Gastrocnemius medialis (tissue), 4 donors: ENCODE measurements around the gene OCSTAMP. TPM values are rescaled to one million over a fixed set of nuclear protein-coding genes. Genes with fewer than 3 reads are reported as not detected.
A peak's percentile ranks its signal among the peaks of the same experiment; 100 is the strongest.

Experiments used
- ATAC-seq, 2 donors: fragments of 150-250 bp; one replicate each; pipeline ENCODE4 v1.9.1; 2016
- DNase-seq, 2 donors: peaks; one replicate each; pipeline ENCODE4 v3.0.0-alpha.2; 2019
- H3K27ac ChIP-seq, 4 donors: fragments of 200-600 bp; sonication (generic); 1 replicate in 1 of 4; 2 replicates in 3 of 4; pipeline ENCODE4 v1.5.1; 2016 to 2018; ENCODE audit warnings: mild to moderate bottlenecking in 2 of 4, moderate library complexity in 1 of 4
- H3K27me3 ChIP-seq, 3 donors: fragments of 200-600 bp; sonication (generic) in 2 of 3; 1 replicate in 1 of 3; 2 replicates in 2 of 3; pipeline versions ENCODE4 v1.5.1 to v1.6.0; 2016 to 2019; ENCODE audit warnings: mild to moderate bottlenecking in 1 of 3, moderate library complexity in 1 of 3
- H3K36me3 ChIP-seq, 2 donors: fragments of 200-600 bp; sonication (generic) in 1 of 2; one replicate each; pipeline ENCODE4 v1.5.1; 2017 to 2018
- H3K4me1 ChIP-seq, 2 donors: fragments of 200-600 bp; sonication (generic) in 1 of 2; one replicate each; pipeline ENCODE4 v1.5.1; 2016 to 2017; ENCODE audit warnings: mild to moderate bottlenecking in 2 of 2
- H3K4me3 ChIP-seq, 4 donors: fragments of 200-600 bp; sonication (generic) in 3 of 4; 1 replicate in 1 of 4; 2 replicates in 3 of 4; pipeline ENCODE4 v1.5.1; 2016 to 2019; ENCODE audit warnings: mild to moderate bottlenecking in 2 of 4
- H3K9me3 ChIP-seq, 3 donors: fragments of 200-600 bp; sonication (generic) in 2 of 3; 1 replicate in 1 of 3; 2 replicates in 2 of 3; pipeline ENCODE4 v1.5.1; 2016 to 2019
- POLR2A ChIP-seq, 2 donors: fragments of 450-650 bp; IDR thresholded peaks; one replicate each; pipeline ENCODE4 v1.6.1; 2017; ENCODE audit warnings: antibody characterized with exemption in 2 of 2, mild to moderate bottlenecking in 2 of 2, moderate library complexity in 2 of 2
- in situ Hi-C, 4 donors: fragments of 200-750 bp; cut with MboI; loops; one replicate each; pipeline versions ENCODE4 v1.15.0 to v1.8.0; 2017; ENCODE audit warnings: low sequenced_read_pairs in 4 of 4
- intact Hi-C: fragments of 100-400 bp; cut with DNase I; formaldehyde crosslinking; loops from one replicate; pipeline ENCODE4 v1.15.1; 2023; ENCODE audit warnings: low total_unique reads
- total RNA-seq, 4 donors: library from RNA; depleted of rRNA; stranded (reverse); fragments of >200 nt; gene quantifications; one replicate each; pipeline versions ENCODE4 v1.1.0 to v1.2.3, GENCODE V29; 2016
- TF ChIP-seq, protein P1 (sequence below), 5 experiments: fragments of 450-650 bp in 3 of 5; fragments of 200-600 bp in 2 of 5; sonication (generic) in 2 of 5; IDR thresholded peaks in 4 of 5; conservative IDR thresholded peaks in 1 of 5; 1 replicate in 4 of 5; 2 replicates in 1 of 5; pipeline ENCODE4 v1.5.1; 2016 to 2019; ENCODE audit warnings: antibody characterized with exemption in 5 of 5, mild to moderate bottlenecking in 3 of 5, moderate library complexity in 3 of 5

The OCSTAMP gene
- total RNA-seq, 4 donors from 2014 or later, result not detected

DNA sequence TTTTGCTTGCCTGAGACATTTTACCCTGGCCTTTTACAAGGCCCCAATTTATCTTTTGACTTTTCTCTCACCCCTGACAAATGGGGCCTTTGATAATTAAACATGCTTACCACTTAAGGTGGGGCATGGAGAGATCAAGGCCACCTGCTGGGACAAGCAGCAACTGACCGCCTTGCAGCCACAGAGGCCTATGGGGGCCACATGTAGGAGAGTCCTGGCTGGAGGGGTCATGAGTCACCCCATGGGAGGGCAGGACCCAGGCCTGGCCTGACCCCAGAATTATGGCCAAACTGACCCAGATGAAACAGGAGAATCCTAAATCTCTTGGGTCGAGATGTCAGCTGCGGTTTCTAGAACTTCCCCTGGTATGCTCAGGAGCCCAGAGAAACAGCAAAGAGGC, 8.5 kb upstream of the OCSTAMP start:
- intact Hi-C loops (no loop called here), in situ Hi-C loops (no loop called here)
- no peaks in the 10 kb centered on the region for H3K36me3 ChIP-seq
- DNase-seq, result no peak
- H3K9me3 ChIP-seq, result no peaks in the 10 kb centered on the region
- ATAC-seq, result no peak
- TF ChIP-seq POLR2A (IDR thresholded peaks at IDR 0.05), result no peak
- TF ChIP-seq, protein P1, sequence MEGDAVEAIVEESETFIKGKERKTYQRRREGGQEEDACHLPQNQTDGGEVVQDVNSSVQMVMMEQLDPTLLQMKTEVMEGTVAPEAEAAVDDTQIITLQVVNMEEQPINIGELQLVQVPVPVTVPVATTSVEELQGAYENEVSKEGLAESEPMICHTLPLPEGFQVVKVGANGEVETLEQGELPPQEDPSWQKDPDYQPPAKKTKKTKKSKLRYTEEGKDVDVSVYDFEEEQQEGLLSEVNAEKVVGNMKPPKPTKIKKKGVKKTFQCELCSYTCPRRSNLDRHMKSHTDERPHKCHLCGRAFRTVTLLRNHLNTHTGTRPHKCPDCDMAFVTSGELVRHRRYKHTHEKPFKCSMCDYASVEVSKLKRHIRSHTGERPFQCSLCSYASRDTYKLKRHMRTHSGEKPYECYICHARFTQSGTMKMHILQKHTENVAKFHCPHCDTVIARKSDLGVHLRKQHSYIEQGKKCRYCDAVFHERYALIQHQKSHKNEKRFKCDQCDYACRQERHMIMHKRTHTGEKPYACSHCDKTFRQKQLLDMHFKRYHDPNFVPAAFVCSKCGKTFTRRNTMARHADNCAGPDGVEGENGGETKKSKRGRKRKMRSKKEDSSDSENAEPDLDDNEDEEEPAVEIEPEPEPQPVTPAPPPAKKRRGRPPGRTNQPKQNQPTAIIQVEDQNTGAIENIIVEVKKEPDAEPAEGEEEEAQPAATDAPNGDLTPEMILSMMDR (IDR thresholded peaks at IDR 0.05 in 4 of 5, conservative IDR thresholded peaks at IDR 0.05 in 1 of 5), result no peak
- peaks cover 0 to 4% of the 10 kb centered on the region in 2 donors for H3K4me1 ChIP-seq
- no peaks in the 10 kb centered on the region for H3K27me3 ChIP-seq
- no peak overlapping the region for H3K4me3 ChIP-seq
- H3K27ac ChIP-seq, result no peak overlapping the region

- Histone ChIP-seq H3K27me3 (no peaks in the 10 kb centered on the region), H3K36me3 (no peaks in the 10 kb centered on the region), H3K9me3 (no peaks in the 10 kb centered on the region), H3K4me3 (no peak overlapping the region), H3K27ac (no peak overlapping the region), H3K4me1 (peaks cover 0 to 4% of the 10 kb centered on the region in 2 donors)
- intact Hi-C loops, result no loop called here
- no peak for ATAC-seq
- in situ Hi-C loops, result no loop called here
- peak in 1 of 2 donors; percentile 23 for DNase-seq
- TF ChIP-seq, protein P1 (IDR thresholded peaks at IDR 0.05 in 4 of 5, conservative IDR thresholded peaks at IDR 0.05 in 1 of 5), result no peak
- no peak for TF ChIP-seq POLR2A (IDR thresholded peaks at IDR 0.05)
Observed at GRCh38 chr20:46558511-46558959, 8.1 kb upstream of the OCSTAMP start.

- DNase-seq (no peak), ATAC-seq (no peak)
- TF ChIP-seq POLR2A (IDR thresholded peaks at IDR 0.05), result no peak
- H3K4me1 ChIP-seq, result no peaks in the 10 kb centered on the region
- H3K4me3 ChIP-seq, result no peak overlapping the region
- no peaks in the 10 kb centered on the region for H3K9me3 ChIP-seq
- intact Hi-C loops (no loop called here), in situ Hi-C loops (no loop called here)
- no peaks in the 10 kb centered on the region for H3K36me3 ChIP-seq
- H3K27ac ChIP-seq, result no peak overlapping the region
- H3K27me3 ChIP-seq, result no peaks in the 10 kb centered on the region
Observed at GRCh38 chr20:46557231-46557956, 6.9 kb upstream of the OCSTAMP start.

- no peaks in the 10 kb centered on the region for H3K9me3 ChIP-seq
- DNase-seq (no peak), ATAC-seq (no peak)
- H3K4me1 ChIP-seq, result no peaks in the 10 kb centered on the region
- in situ Hi-C loops, result no loop called here
- H3K4me3 ChIP-seq, result no peak overlapping the region
- intact Hi-C loops, result no loop called here
- no peaks in the 10 kb centered on the region for H3K27me3 ChIP-seq
- H3K36me3 ChIP-seq, result no peaks in the 10 kb centered on the region
- no peak for TF ChIP-seq POLR2A (IDR thresholded peaks at IDR 0.05)
- TF ChIP-seq, protein P1 (IDR thresholded peaks at IDR 0.05 in 4 of 5, conservative IDR thresholded peaks at IDR 0.05 in 1 of 5), result no peak
- no peak overlapping the region for H3K27ac ChIP-seq
Observed at GRCh38 chr20:46555370-46555956, 5.0 kb upstream of the OCSTAMP start.

GRCh38 chr20:46554828-46555227, 4.4 kb upstream of the OCSTAMP start:
- Histone ChIP-seq H3K27me3 (no peaks in the 10 kb centered on the region), H3K27ac (no peak overlapping the region), H3K4me1 (no peaks in the 10 kb centered on the region), H3K9me3 (no peaks in the 10 kb centered on the region), H3K4me3 (no peak overlapping the region), H3K36me3 (no peaks in the 10 kb centered on the region)
- DNase-seq (no peak), ATAC-seq (no peak)
- in situ Hi-C loops (no loop called here), intact Hi-C loops (no loop called here)
- no peak for TF ChIP-seq POLR2A (IDR thresholded peaks at IDR 0.05)
- TF ChIP-seq, protein P1 (IDR thresholded peaks at IDR 0.05 in 4 of 5, conservative IDR thresholded peaks at IDR 0.05 in 1 of 5), result no peak
